Caco-2 (cell line): ENCODE measurements around the gene CAPRIN2. TPM values are rescaled to one million over a fixed set of nuclear protein-coding genes. Genes with fewer than 3 reads are reported as not detected.

Experiments used
- BruUV-seq: library from RNA; stranded (reverse); fragments of 400-500 nt; replicated peaks from 2 replicates; lab custom pipeline; 2021; lab: Mats Ljungman, UMichigan
- CTCF ChIA-PET: fragments of 300-600 bp; sonication (Branson Sonifier 250); formaldehyde crosslinking; loops from one replicate; lab custom pipeline; 2022; ENCODE audit warnings: antibody characterized with exemption; lab: Charles Lee
- POLR2A ChIA-PET: fragments of 300-600 bp; sonication (Branson Sonifier 250); formaldehyde crosslinking; loops from one replicate; lab custom pipeline; 2022; ENCODE audit warnings: antibody characterized with exemption; lab: Charles Lee
- DNase-seq, 2 experiments: peaks; one replicate each; pipeline versions ENCODE4 v3.0.0 to v3.0.0-alpha.2; 2020 to 2022
- H3K27me3 ChIP-seq: replicated peaks from 2 replicates; pipeline ENCODE4 v1.6.0; 2011; ENCODE audit warnings: low read length; ENCODE audit not compliant: control insufficient read depth, insufficient read depth
- H3K36me3 ChIP-seq: 2 replicates; pipeline ENCODE4 v1.5.1; 2011; ENCODE audit warnings: low read length; ENCODE audit not compliant: control insufficient read depth, insufficient read depth
- H3K4me1 ChIP-seq: fragments of 250-450 bp; sonication (Bioruptor Pico); 2 replicates; pipeline ENCODE4 v1.5.1; 2020; ENCODE audit warnings: mild to moderate bottlenecking
- H3K4me3 ChIP-seq: 2 replicates; pipeline ENCODE4 v1.5.1; 2011; ENCODE audit warnings: low read depth, mild to moderate bottlenecking, control low read depth, low read length
- H3K9me3 ChIP-seq: fragments of 250-450 bp; sonication (Bioruptor Pico); 2 replicates; pipeline ENCODE4 v1.5.1; 2020; ENCODE audit warnings: mild to moderate bottlenecking, moderate library complexity
- H3K27ac Mint-ChIP-seq: one replicate; pipeline ENCODE4 v1.8.0; 2022; ENCODE audit warnings: mixed read lengths; ENCODE audit not compliant: unreplicated experiment
- H3K27me3 Mint-ChIP-seq: one replicate; pipeline ENCODE4 v1.8.0; 2022; ENCODE audit warnings: mixed read lengths; ENCODE audit not compliant: insufficient read depth, unreplicated experiment
- H3K36me3 Mint-ChIP-seq: one replicate; pipeline ENCODE4 v1.8.0; 2022; ENCODE audit warnings: mild to moderate bottlenecking, mixed read lengths; ENCODE audit not compliant: insufficient read depth, unreplicated experiment
- H3K4me1 Mint-ChIP-seq: one replicate; pipeline ENCODE4 v1.8.0; 2022; ENCODE audit warnings: low read depth, mixed read lengths; ENCODE audit not compliant: unreplicated experiment
- H3K4me3 Mint-ChIP-seq: one replicate; pipeline ENCODE4 v1.8.0; 2022; ENCODE audit warnings: mild to moderate bottlenecking, moderate library complexity, mixed read lengths; ENCODE audit not compliant: unreplicated experiment
- H3K9me3 Mint-ChIP-seq: one replicate; pipeline ENCODE4 v1.8.0; 2022; ENCODE audit warnings: mixed read lengths; ENCODE audit not compliant: unreplicated experiment
- CTCF ChIP-seq, 2 experiments: fragments of 200-600 bp in 1 of 2; IDR thresholded peaks; 1 replicate in 1 of 2; 2 replicates in 1 of 2; pipeline versions ENCODE4 v1.5.1 to v1.8.0; 2011 to 2022; ENCODE audit warnings: antibody characterized with exemption in 1 of 2, control low read depth in 1 of 2, inconsistent platforms in 1 of 2, low read depth in 1 of 2, low read length in 1 of 2, mild to moderate bottlenecking in 1 of 2, moderate library complexity in 1 of 2; ENCODE audit not compliant: insufficient read depth in 1 of 2, severe bottlenecking in 1 of 2, unreplicated experiment in 1 of 2
- intact Hi-C: fragments of 100-400 bp; cut with micrococcal nuclease; formaldehyde crosslinking; loops from one replicate; pipeline ENCODE4 v1.10.0; 2022; ENCODE audit not compliant: unreplicated experiment
- total RNA-seq: library from RNA; stranded (reverse); gene quantifications from 2 replicates; pipeline ENCODE4 v1.2.3, GENCODE V29; 2022

Gene CAPRIN2
- total RNA-seq, 1 experiment from 2014 or later = 19.6 TPM

DNA sequence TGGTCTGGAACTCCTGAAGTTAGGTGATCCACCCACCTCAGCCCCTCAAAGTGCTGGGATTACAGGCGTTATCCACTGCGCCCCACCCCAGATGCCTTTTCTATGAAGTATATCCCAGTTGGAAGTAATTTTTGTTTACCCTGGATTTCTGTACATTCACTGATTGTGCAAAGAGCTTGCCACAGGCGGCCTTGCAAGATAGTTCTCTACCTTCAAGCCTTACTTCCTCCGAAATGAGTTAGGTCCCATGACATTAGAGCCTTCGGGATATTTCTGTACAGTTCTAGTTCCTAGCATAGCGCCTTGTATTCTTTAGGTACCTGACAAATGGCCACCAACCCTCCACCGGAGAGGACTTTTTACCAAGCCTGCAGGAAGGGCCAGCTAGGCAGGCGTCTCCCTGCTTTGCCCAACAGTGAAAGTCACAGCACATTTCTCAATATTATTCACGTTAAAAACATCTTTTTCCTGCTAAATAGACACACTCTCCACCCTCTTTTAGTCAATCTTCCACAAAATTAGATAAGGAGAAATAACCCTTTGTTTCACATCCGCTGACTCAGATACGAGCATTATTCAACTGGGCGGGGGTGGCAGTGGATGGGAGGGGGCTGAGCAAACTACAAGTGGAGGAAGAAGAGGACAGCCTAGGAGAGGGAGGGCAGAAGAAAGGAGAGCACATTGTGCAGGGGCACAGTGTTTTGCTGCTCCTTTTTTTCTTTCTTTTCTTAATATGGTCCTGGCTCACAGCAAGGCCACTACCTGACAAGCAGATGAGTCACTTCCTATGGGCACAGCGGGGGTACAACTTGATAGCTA is 40.0 kb upstream of the CAPRIN2 start:
- intact Hi-C loops = loop anchor here (10.0 kb wide), 1 partner anchor 290 kb away; no protein-coding TSS in a partner anchor
- Mint-ChIP-seq H3K27ac (no peak overlapping the region), H3K4me1 (peaks cover 28% of the 10 kb centered on the region), H3K4me3 (peak overlapping the region; percentile 20), H3K9me3 (peaks cover 8% of the 10 kb centered on the region), H3K36me3 (no peaks in the 10 kb centered on the region), H3K27me3 (peaks cover 3% of the 10 kb centered on the region)
- H3K4me1 ChIP-seq = peaks cover 36% of the 10 kb centered on the region
- POLR2A ChIA-PET = interaction anchor here (0.6 kb wide), 1 partner anchor 36 kb away, joined by 3 read pairs; no protein-coding TSS in a partner anchor
- H3K9me3 ChIP-seq = no peaks in the 10 kb centered on the region
- no peaks in the 10 kb centered on the region for H3K36me3 ChIP-seq
- BruUV-seq = no TSS peak
- TF ChIP-seq CTCF (IDR thresholded peaks at IDR 0.05; ENCODE audit: insufficient read depth in 1 of 2, low read depth in 1 of 2, low read length in 1 of 2, severe bottlenecking in 1 of 2, unreplicated experiment in 1 of 2) = no peak
- CTCF ChIA-PET = interaction anchor here (0.6 kb wide), 1 partner anchor 1801 kb away, joined by 3 read pairs; no protein-coding TSS in a partner anchor
- H3K27me3 ChIP-seq = no peaks in the 10 kb centered on the region
- no peak for DNase-seq
- no peak overlapping the region for H3K4me3 ChIP-seq

DNA sequence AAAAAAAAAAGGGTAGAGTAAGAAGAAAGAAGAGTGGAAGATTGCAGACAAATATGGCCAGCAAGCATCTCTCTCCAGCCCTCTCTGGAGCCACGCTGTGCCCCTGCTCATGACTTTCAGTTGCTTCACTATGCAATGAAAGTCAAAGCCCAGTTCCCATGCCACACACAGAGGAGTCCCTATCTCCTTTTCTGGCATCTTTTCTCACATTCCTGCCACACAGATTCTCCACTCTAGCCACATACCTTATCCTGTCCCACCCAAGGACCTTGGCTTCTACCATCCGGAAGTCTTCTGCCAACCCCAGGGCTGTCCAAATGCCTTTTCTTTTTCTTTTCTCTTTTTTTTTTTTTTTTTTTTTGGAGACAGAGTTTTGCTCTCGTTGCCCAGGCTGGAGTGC is 39.3 kb upstream of the CAPRIN2 start:
- TF ChIP-seq CTCF (IDR thresholded peaks at IDR 0.05; ENCODE audit: insufficient read depth in 1 of 2, low read depth in 1 of 2, low read length in 1 of 2, severe bottlenecking in 1 of 2, unreplicated experiment in 1 of 2) = no peak
- Histone ChIP-seq H3K4me3 (no peak overlapping the region), H3K36me3 (no peaks in the 10 kb centered on the region), H3K9me3 (no peaks in the 10 kb centered on the region), H3K27me3 (no peaks in the 10 kb centered on the region), H3K4me1 (peaks cover 36% of the 10 kb centered on the region)
- POLR2A ChIA-PET = no interaction called here
- no peak overlapping the region for H3K27ac Mint-ChIP-seq
- no peak for DNase-seq
- peaks cover 13% of the 10 kb centered on the region for H3K9me3 Mint-ChIP-seq
- no peaks in the 10 kb centered on the region for H3K36me3 Mint-ChIP-seq
- intact Hi-C loops = loop anchor here (10.0 kb wide), 1 partner anchor 289 kb away; no protein-coding TSS in a partner anchor
- no peak overlapping the region for H3K4me3 Mint-ChIP-seq
- H3K4me1 Mint-ChIP-seq = peaks cover 28% of the 10 kb centered on the region
- peaks cover 3% of the 10 kb centered on the region for H3K27me3 Mint-ChIP-seq
- CTCF ChIA-PET = interaction anchor here (1.4 kb wide), 1 partner anchor 39 kb away, joined by 3 read pairs; the partner anchor contains the start of gene CAPRIN2
- no TSS peak for BruUV-seq

DNA sequence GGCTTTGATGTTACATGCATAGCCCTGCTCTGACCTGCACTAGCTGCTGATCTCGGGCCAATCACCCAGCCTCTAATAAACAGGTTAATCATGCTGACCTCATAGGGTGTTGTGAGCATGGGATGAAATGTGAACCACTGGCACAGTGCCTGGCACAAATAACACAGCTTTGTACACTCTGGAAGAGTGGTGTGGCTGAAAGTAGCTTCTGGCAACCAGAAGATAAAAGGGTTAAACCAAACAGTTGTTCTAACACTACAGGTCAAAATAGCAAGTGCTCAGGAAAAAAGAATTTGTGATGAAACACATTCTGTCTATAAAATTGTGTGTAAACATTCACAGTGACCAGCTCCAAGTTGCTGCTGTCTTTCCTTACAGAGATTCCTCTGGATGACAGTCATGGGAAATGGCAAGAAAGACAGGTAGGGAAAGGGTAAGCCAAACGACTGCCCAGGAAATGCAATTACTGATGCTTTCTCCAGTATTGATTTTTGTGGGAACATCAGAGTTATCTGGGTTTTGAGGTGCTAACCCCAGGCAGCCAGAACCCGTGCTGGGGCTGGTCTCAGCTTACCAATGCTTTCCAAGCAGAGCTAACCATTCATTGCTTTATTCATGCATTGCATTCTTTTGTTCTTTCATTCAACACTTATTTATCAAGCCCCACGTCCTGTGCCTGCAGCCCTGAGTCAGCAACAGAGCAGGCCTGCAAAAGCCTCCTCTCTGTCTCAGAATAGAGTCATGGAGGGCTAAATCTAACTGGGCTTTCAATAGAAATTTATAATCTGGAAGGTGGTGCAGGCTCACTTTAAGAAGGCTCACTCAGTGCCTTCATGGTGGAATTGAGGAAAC is 38.1 kb upstream of the CAPRIN2 start:
- no TSS peak for BruUV-seq
- peaks cover 3% of the 10 kb centered on the region for H3K27me3 Mint-ChIP-seq
- peaks cover 28% of the 10 kb centered on the region for H3K4me1 Mint-ChIP-seq
- Histone ChIP-seq H3K4me3 (no peak overlapping the region), H3K27me3 (no peaks in the 10 kb centered on the region), H3K4me1 (peaks cover 36% of the 10 kb centered on the region), H3K9me3 (no peaks in the 10 kb centered on the region), H3K36me3 (no peaks in the 10 kb centered on the region)
- ChIA-PET POLR2A (no interaction called here), CTCF (interaction anchor here (0.6 to 1.4 kb wide), 4 partner anchors 14 to 497 kb away, joined by 3 to 7 read pairs (median 4); partner anchors contain the start of gene CAPRIN2)
- peaks cover 13% of the 10 kb centered on the region for H3K9me3 Mint-ChIP-seq
- no peak for TF ChIP-seq CTCF (IDR thresholded peaks at IDR 0.05; ENCODE audit: insufficient read depth in 1 of 2, low read depth in 1 of 2, low read length in 1 of 2, severe bottlenecking in 1 of 2, unreplicated experiment in 1 of 2)
- no peak overlapping the region for H3K4me3 Mint-ChIP-seq
- no peaks in the 10 kb centered on the region for H3K36me3 Mint-ChIP-seq
- intact Hi-C loops = loop anchor here (10.0 kb wide), 1 partner anchor 288 kb away; no protein-coding TSS in a partner anchor
- DNase-seq = no peak
- H3K27ac Mint-ChIP-seq = peak overlapping the region; percentile 43
